H1 (cell line): Measurements from ENCODE around the gene RMDN2. TPM values are rescaled to one million over a fixed set of nuclear protein-coding genes. Genes with fewer than 3 reads are reported as not detected.
A peak's percentile ranks its signal among the peaks of the same experiment; 100 is the strongest.

Source experiments
- CTCF ChIA-PET: fragments of 300-600 bp; sonication (Branson Sonifier 250); formaldehyde crosslinking; loops from one replicate; lab custom pipeline; 2021; ENCODE audit not compliant: partially characterized antibody; lab: Charles Lee
- POLR2A ChIA-PET: fragments of 300-600 bp; sonication (Branson Sonifier 250); formaldehyde crosslinking; loops from one replicate; lab custom pipeline; 2021; ENCODE audit warnings: inconsistent platforms; ENCODE audit not compliant: partially characterized antibody; lab: Charles Lee
- DNase-seq, 2 experiments: peaks; one replicate each; pipeline versions ENCODE4 v3.0.0 to v3.0.0-alpha.2; 2010 to 2022; ENCODE audit warnings: low spot score in 2 of 2, low read depth in 1 of 2, mixed read lengths in 1 of 2
- FAIRE-seq: peaks from 2 replicates; lab custom pipeline; 2011; peaks lifted over from hg19 to GRCh38; lab: Jason Lieb, UNC
- H2AFZ ChIP-seq: 2 replicates; pipeline ENCODE4 v1.8.1; 2012; ENCODE audit warnings: low read length, inconsistent platforms
- H2AK5ac ChIP-seq: 2 replicates; pipeline ENCODE4 v1.6.1; 2013; ENCODE audit warnings: low read depth, low read length
- H2BK120ac ChIP-seq: replicated peaks from 2 replicates; pipeline ENCODE3; 2013; ENCODE audit warnings: low read depth, low read length, inconsistent platforms
- H2BK12ac ChIP-seq: 2 replicates; pipeline ENCODE4 v1.6.1; 2013; ENCODE audit warnings: low read depth, low read length
- H2BK15ac ChIP-seq: 2 replicates; pipeline ENCODE4 v1.6.1; 2013; ENCODE audit warnings: low read length
- H2BK20ac ChIP-seq: 2 replicates; pipeline ENCODE4 v1.6.1; 2013; ENCODE audit warnings: low read length
- H2BK5ac ChIP-seq: 2 replicates; pipeline ENCODE4 v1.6.1; 2013; ENCODE audit warnings: low read depth, low read length
- H3K14ac ChIP-seq: 2 replicates; pipeline ENCODE4 v1.6.1; 2013; ENCODE audit warnings: inconsistent platforms; ENCODE audit not compliant: insufficient read length
- H3K18ac ChIP-seq: 2 replicates; pipeline ENCODE4 v1.6.1; 2013; ENCODE audit warnings: low read length; ENCODE audit errors: extremely low read depth
- H3K23ac ChIP-seq: 2 replicates; pipeline ENCODE4 v1.6.1; 2013; ENCODE audit warnings: inconsistent platforms; ENCODE audit not compliant: insufficient read length
- H3K23me2 ChIP-seq: 2 replicates; pipeline ENCODE4 v1.6.1; 2013; ENCODE audit warnings: low read depth, low read length
- H3K27ac ChIP-seq: 2 replicates; pipeline ENCODE4 v1.6.1; 2011; ENCODE audit warnings: low read depth, low read length, inconsistent platforms
- H3K27me3 ChIP-seq, 4 experiments: replicated peaks in 1 of 4; 1 replicate in 1 of 4; 2 replicates in 3 of 4; pipeline versions ENCODE4 v1.6.1 to v1.8.1; 2011 to 2013; ENCODE audit warnings: low read length in 3 of 4, mild to moderate bottlenecking in 3 of 4, inconsistent platforms in 2 of 4, mixed read lengths in 2 of 4, moderate library complexity in 1 of 4; ENCODE audit not compliant: control insufficient read depth in 3 of 4, insufficient read depth in 3 of 4; ENCODE audit errors: extremely low read depth in 1 of 4
- H3K36me3 ChIP-seq, 4 experiments: 2 replicates each; pipeline versions ENCODE4 v1.6.1 to v1.8.1; 2011 to 2013; ENCODE audit warnings: mild to moderate bottlenecking in 4 of 4, low read length in 3 of 4, moderate library complexity in 2 of 4, control low read depth in 1 of 4, inconsistent platforms in 1 of 4; ENCODE audit not compliant: insufficient read depth in 4 of 4, control insufficient read depth in 2 of 4
- H3K4ac ChIP-seq: replicated peaks from 2 replicates; pipeline ENCODE3; 2013; ENCODE audit warnings: low read length, low read depth, mixed read lengths, inconsistent platforms; ENCODE audit not compliant: insufficient read length
- H3K4me1 ChIP-seq, 4 experiments: replicated peaks in 1 of 4; 1 replicate in 1 of 4; 2 replicates in 3 of 4; pipeline versions ENCODE4 v1.6.1 to v1.8.1; 2011 to 2013; ENCODE audit warnings: low read length in 3 of 4, inconsistent platforms in 2 of 4, mixed read lengths in 1 of 4; ENCODE audit not compliant: insufficient read depth in 4 of 4, control insufficient read depth in 3 of 4
- H3K4me2 ChIP-seq, 2 experiments: 2 replicates each; pipeline versions ENCODE4 v1.6.1 to v1.8.1; 2011 to 2013; ENCODE audit warnings: low read depth in 2 of 2, low read length in 2 of 2, control low read depth in 1 of 2, inconsistent platforms in 1 of 2, mild to moderate bottlenecking in 1 of 2; ENCODE audit not compliant: insufficient read depth in 1 of 2
- H3K4me3 ChIP-seq, 4 experiments: fragments of 200-600, 300-600 bp in 1 of 4; sonication (generic), shearing (Covaris generic), sonication (Bioruptor Twin) in 1 of 4; 2 replicates each; pipeline versions ENCODE4 v1.5.1 to v1.8.1; 2011 to 2016; ENCODE audit warnings: low read length in 4 of 4, low read depth in 3 of 4, control low read depth in 2 of 4, inconsistent platforms in 2 of 4, mild to moderate bottlenecking in 2 of 4, mixed read lengths in 1 of 4, moderate library complexity in 1 of 4; ENCODE audit not compliant: insufficient read depth in 2 of 4; ENCODE audit errors: extremely low read depth in 1 of 4
- H3K56ac ChIP-seq: replicated peaks from 2 replicates; pipeline ENCODE3; 2013; ENCODE audit warnings: low read depth, mild to moderate bottlenecking, mixed read lengths, low read length, inconsistent platforms; ENCODE audit not compliant: insufficient read length
- H3K79me1 ChIP-seq: 2 replicates; pipeline ENCODE4 v1.6.1; 2013; ENCODE audit warnings: low read depth, low read length, control low read depth
- H3K79me2 ChIP-seq, 2 experiments: 2 replicates each; pipeline versions ENCODE4 v1.6.1 to v1.8.1; 2012 to 2013; ENCODE audit warnings: low read length in 2 of 2, mild to moderate bottlenecking in 2 of 2, inconsistent platforms in 1 of 2; ENCODE audit not compliant: insufficient read depth in 2 of 2, control insufficient read depth in 1 of 2
- H3K9ac ChIP-seq, 4 experiments: replicated peaks in 1 of 4; 1 replicate in 1 of 4; 2 replicates in 3 of 4; pipeline versions ENCODE4 v1.6.1 to v1.8.1; 2011 to 2013; ENCODE audit warnings: low read depth in 3 of 4, low read length in 3 of 4, control low read depth in 2 of 4, mild to moderate bottlenecking in 2 of 4, moderate library complexity in 2 of 4, inconsistent platforms in 1 of 4; ENCODE audit errors: extremely low read depth in 1 of 4
- H3K9me3 ChIP-seq, 2 experiments: 2 replicates each; pipeline versions ENCODE4 v1.6.1 to v1.8.1; 2012 to 2013; ENCODE audit warnings: mild to moderate bottlenecking in 2 of 2, moderate library complexity in 2 of 2, control low read depth in 1 of 2, inconsistent platforms in 1 of 2, low read depth in 1 of 2, low read length in 1 of 2, mixed read lengths in 1 of 2; ENCODE audit not compliant: insufficient read depth in 2 of 2
- H4K20me1 ChIP-seq, 2 experiments: replicated peaks in 1 of 2; 2 replicates each; pipeline versions ENCODE3 to v1.8.1; 2011 to 2013; ENCODE audit warnings: inconsistent platforms in 2 of 2, low read length in 2 of 2, mild to moderate bottlenecking in 1 of 2; ENCODE audit not compliant: insufficient read depth in 2 of 2, control insufficient read depth in 1 of 2
- H4K5ac ChIP-seq: 2 replicates; pipeline ENCODE4 v1.6.1; 2013; ENCODE audit warnings: low read length, low read depth, mixed read lengths, inconsistent platforms; ENCODE audit not compliant: insufficient read length
- H4K8ac ChIP-seq: 2 replicates; pipeline ENCODE4 v1.8.0; 2013; ENCODE audit warnings: mild to moderate bottlenecking, moderate library complexity, low read length, inconsistent platforms; ENCODE audit not compliant: insufficient read depth; ENCODE audit errors: extremely low read depth
- H4K91ac ChIP-seq: replicated peaks from 2 replicates; pipeline ENCODE3; 2013; ENCODE audit warnings: low read length, mixed read lengths, inconsistent platforms; ENCODE audit not compliant: insufficient read length
- CBX5 ChIP-seq: fragments of 300-800, 300-1000 bp; sonication (generic); IDR thresholded peaks from 2 replicates; pipeline ENCODE4 v1.7.1; 2016; ENCODE audit warnings: antibody characterized with exemption, low read length, low read depth
- RAD21 ChIP-seq, 2 experiments: IDR thresholded peaks in 1 of 2; conservative IDR thresholded peaks in 1 of 2; 2 replicates each; pipeline ENCODE4 v1.6.1; 2011; ENCODE audit warnings: low read depth in 2 of 2, low read length in 2 of 2, improper control_type of control experiment in 1 of 2, inconsistent platforms in 1 of 2, mild to moderate bottlenecking in 1 of 2, moderate library complexity in 1 of 2
- WGBS, 2 experiments: shearing (Covaris generic) in 1 of 2; methylation state at CpG; one replicate each; pipeline versions ENCODE4 v1.1.6 to v1.1.7; 2013 to 2015; ENCODE audit warnings: low lambda C conversion rate in 2 of 2, mixed read lengths in 2 of 2, inconsistent platforms in 1 of 2, low coverage in 1 of 2, missing lambda C conversion rate in 1 of 2; ENCODE audit not compliant: insufficient replicate concordance in 2 of 2, insufficient coverage in 1 of 2, insufficient read length in 1 of 2; ENCODE audit errors: extremely low coverage in 1 of 2, missing lambda C conversion rate in 1 of 2; 5-methylcytosine and 5-hydroxymethylcytosine counted together
- polyA plus RNA-seq, 7 experiments: library from polyadenylated mRNA; depleted of rRNA in 3 of 7; stranded (reverse) in 5 of 7; unstranded in 2 of 7; fragments of >200 nt in 5 of 7; fragments of 200-250 nt in 2 of 7; gene quantifications; 1 replicate in 5 of 7; 2 replicates in 1 of 7; 4 replicates in 1 of 7; pipeline versions ENCODE4 v1.2.1 to v1.2.3, GENCODE V29; 2011 to 2013; ENCODE audit warnings: missing spikeins in 2 of 7, mixed read lengths in 2 of 7
- total RNA-seq: library from RNA; stranded (reverse); fragmentation: NEBNext Ultra II Directional; extraction: Animal tissue kit (Norgen Biotek cat#: 25700); gene quantifications from 2 replicates; pipeline ENCODE4 v1.2.1, GENCODE V29; 2021
- TF ChIP-seq, protein P1 (sequence below): IDR thresholded peaks from 2 replicates; pipeline ENCODE4 v1.6.1; 2012; ENCODE audit warnings: low read length, inconsistent platforms
- TF ChIP-seq, protein P2 (sequence below), 3 experiments: IDR thresholded peaks; 1 replicate in 2 of 3; 2 replicates in 1 of 3; pipeline versions ENCODE4 v1.5.1 to v1.6.1; 2011; ENCODE audit warnings: low read length in 3 of 3, mild to moderate bottlenecking in 3 of 3, inconsistent platforms in 2 of 3, low read depth in 1 of 3, moderate library complexity in 1 of 3; ENCODE audit not compliant: insufficient read depth in 1 of 3; ENCODE audit errors: control extremely low read depth in 1 of 3

RMDN2 gene
- total and polyA plus RNA-seq, 2 of the 8 experiments (the other 6 are each of a cell fraction or from before 2014, with no cell fraction given) = 0.53 to 3.0 TPM

GRCh38 chr2:37896319-37896718 is 28.8 kb upstream of the RMDN2 start:
- H2BK20ac ChIP-seq = no peak overlapping the region
- H3K56ac ChIP-seq = no peak overlapping the region
- H4K5ac ChIP-seq = no peak overlapping the region
- H3K14ac ChIP-seq = no peak overlapping the region
- FAIRE-seq (peak; percentile 24), DNase-seq (no peak)
- no peaks in the 10 kb centered on the region for H3K27me3 ChIP-seq
- no peaks in the 10 kb centered on the region for H4K20me1 ChIP-seq
- H3K23ac ChIP-seq = no peak overlapping the region
- no peak overlapping the region for H3K9ac ChIP-seq
- H3K9me3 ChIP-seq = peaks cover 0 to 7% of the 10 kb centered on the region in 2 experiments; a peak in 1 of 4 replicates
- ChIA-PET POLR2A (no interaction called here), CTCF (interaction anchor here (0.5 to 4.3 kb wide), 7 partner anchors 9 to 501 kb away, joined by 3 to 18 read pairs (median 3); no protein-coding TSS in a partner anchor)
- H4K91ac ChIP-seq = no peak overlapping the region
- H2BK15ac ChIP-seq = no peak overlapping the region
- no peak overlapping the region for H2AK5ac ChIP-seq
- H2BK120ac ChIP-seq = no peak overlapping the region
- no peak overlapping the region for H2BK5ac ChIP-seq
- no peaks in the 10 kb centered on the region for H3K79me2 ChIP-seq
- H3K4me1 ChIP-seq = no peaks in the 10 kb centered on the region
- H3K4ac ChIP-seq = no peak overlapping the region
- 54% methylated on average over 3 of the region's 3 CpGs; no CpG with 5 or more reads in 1 of the 2 experiments for WGBS, 2 experiments
- H3K79me1 ChIP-seq = no peaks in the 10 kb centered on the region
- H3K36me3 ChIP-seq = no peaks in the 10 kb centered on the region
- H2BK12ac ChIP-seq = no peak overlapping the region
- no peak overlapping the region for H3K4me3 ChIP-seq
- no peak overlapping the region for H3K4me2 ChIP-seq
- H3K23me2 ChIP-seq = no peaks in the 10 kb centered on the region
- H3K27ac ChIP-seq = no peak overlapping the region
- H4K8ac ChIP-seq = no peak overlapping the region
- H2AFZ ChIP-seq = no peak overlapping the region; the same call in 1 of the 2 replicates
- TF ChIP-seq RAD21 (IDR thresholded peaks at IDR 0.05 in 1 of 2, conservative IDR thresholded peaks at IDR 0.05 in 1 of 2; ENCODE audit: low read depth in 2 of 2, low read length in 2 of 2) (peak; percentile 61 to 79), CBX5 (no peak)
- TF ChIP-seq, protein P1, sequence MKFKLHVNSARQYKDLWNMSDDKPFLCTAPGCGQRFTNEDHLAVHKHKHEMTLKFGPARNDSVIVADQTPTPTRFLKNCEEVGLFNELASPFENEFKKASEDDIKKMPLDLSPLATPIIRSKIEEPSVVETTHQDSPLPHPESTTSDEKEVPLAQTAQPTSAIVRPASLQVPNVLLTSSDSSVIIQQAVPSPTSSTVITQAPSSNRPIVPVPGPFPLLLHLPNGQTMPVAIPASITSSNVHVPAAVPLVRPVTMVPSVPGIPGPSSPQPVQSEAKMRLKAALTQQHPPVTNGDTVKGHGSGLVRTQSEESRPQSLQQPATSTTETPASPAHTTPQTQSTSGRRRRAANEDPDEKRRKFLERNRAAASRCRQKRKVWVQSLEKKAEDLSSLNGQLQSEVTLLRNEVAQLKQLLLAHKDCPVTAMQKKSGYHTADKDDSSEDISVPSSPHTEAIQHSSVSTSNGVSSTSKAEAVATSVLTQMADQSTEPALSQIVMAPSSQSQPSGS = no peak
- TF ChIP-seq, protein P2, sequence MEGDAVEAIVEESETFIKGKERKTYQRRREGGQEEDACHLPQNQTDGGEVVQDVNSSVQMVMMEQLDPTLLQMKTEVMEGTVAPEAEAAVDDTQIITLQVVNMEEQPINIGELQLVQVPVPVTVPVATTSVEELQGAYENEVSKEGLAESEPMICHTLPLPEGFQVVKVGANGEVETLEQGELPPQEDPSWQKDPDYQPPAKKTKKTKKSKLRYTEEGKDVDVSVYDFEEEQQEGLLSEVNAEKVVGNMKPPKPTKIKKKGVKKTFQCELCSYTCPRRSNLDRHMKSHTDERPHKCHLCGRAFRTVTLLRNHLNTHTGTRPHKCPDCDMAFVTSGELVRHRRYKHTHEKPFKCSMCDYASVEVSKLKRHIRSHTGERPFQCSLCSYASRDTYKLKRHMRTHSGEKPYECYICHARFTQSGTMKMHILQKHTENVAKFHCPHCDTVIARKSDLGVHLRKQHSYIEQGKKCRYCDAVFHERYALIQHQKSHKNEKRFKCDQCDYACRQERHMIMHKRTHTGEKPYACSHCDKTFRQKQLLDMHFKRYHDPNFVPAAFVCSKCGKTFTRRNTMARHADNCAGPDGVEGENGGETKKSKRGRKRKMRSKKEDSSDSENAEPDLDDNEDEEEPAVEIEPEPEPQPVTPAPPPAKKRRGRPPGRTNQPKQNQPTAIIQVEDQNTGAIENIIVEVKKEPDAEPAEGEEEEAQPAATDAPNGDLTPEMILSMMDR (IDR thresholded peaks at IDR 0.05; ENCODE audit: control extremely low read depth in 1 of 3, insufficient read depth in 1 of 3, low read depth in 1 of 3, low read length in 3 of 3) = peak; percentile 13 to 49 (median 43)
- H3K18ac ChIP-seq = no peak overlapping the region
